HG02588 (cell line): ENCODE results near the gene CARD11.
A peak's percentile ranks its signal among the peaks of the same experiment; 100 is the strongest.

Experiments used
- ATAC-seq: cut with Tn5 transposase; IDR thresholded peaks from one replicate; pipeline ENCODE4 v1.9.1; 2021; ENCODE audit warnings: mild to moderate bottlenecking, moderate library complexity; ENCODE audit not compliant: unreplicated experiment

CARD11 gene

GRCh38 chr7:2984091-2984490 is 59.6 kb downstream of the CARD11 start:
- ATAC-seq, result no peak

DNA sequence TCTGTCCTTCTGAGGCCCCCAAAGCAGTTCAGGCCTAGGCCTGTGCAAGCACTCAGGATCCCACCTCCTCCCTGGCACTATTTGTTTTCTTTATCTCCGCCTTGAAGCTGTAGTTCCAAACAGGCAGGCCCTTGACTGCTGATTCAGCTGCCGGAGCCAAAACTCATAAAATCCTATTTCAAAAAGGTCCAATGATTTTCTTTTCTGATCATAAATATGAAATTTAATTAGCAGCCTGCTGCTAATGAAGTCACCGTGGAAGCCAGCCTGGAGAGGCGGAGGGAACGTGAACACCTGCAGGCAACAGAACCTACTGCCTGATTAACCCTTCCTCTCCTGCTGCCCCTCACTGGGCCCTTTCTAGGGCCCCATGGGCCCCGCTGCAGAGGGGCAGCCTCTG is 60.1 kb downstream of the CARD11 start:
- no peak for ATAC-seq

GRCh38 chr7:2982831-2983230 is 60.8 kb downstream of the CARD11 start:
- no peak for ATAC-seq

- ATAC-seq, result no peak
These were observed 61.3 kb downstream of the CARD11 start for GRCh38 chr7:2982401-2982800.

GRCh38 chr7:2981103-2981480 is 62.6 kb downstream of the CARD11 start:
- no peak for ATAC-seq

DNA sequence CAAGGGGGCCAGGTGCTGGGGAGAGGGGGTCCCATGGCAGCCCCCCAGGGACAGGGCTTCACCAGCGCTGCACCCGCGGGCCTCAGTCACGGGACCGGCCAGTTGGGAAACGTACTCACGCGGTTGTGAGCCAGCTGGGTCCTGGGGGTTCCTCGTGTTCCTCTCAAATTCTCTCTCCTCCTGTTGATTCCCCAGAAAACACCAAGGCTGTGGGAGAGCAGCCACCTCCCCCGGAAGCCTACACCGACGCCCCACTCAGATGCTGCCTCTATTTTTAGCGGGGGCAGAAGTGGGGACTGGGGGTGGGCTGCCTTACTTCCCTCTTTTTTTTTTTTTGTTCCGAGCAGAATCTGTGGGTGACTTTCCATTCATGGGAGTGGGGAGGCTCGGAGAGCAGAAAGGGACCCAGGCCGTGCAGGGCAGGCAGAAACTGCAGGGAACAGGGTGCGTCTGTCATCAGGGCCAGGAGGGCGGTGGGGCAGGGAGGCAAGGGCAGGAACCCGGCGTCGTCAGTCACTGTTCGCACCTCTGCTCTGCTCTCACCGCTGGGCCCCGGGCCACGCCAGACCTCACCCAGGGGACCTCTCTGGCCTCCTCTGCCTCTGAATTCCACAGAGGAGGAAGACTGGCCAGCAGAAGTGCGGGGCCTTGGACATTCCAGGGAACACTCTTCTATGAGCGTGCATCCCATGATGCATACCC is 63.1 kb downstream of the CARD11 start:
- no peak for ATAC-seq

DNA sequence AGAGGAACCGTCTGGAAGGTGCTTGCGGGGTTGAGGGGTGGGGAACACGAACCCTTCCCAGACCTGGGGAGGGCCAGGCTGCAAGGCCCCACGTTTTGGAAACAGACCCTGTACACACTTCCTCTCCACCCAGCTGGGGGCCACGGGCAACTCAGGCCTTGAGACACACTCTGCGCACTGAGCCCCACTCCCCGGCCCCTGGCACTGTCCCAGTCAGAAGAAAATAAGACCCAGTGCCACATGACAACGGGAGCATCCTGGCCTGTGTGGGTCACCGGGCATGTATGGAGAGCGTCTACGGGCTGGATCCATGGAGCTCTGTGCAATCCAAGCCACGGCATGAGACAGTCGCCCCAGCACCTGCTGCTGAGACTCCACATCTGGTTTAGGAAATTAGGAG is 63.7 kb downstream of the CARD11 start:
- ATAC-seq, result no peak

DNA sequence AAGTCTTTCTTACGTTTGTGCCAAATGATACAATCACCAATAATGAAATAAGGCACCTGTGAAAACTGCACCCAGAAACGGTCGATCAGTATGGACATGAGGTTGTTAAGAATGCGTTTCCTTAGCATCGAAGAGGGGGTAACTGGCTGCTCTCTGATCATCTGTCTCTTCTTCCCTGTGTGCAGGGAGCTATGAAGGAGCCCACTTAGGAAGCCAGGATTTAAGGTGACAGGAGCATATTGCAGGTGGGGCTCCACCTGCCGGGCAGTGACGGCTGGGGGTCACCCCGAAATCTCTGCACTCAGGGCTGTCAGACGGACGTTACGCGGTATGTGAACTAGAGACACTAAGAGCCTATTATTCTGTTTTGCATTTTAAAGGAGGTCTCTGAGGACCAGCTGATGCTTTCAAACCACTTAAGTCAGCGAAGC is 64.5 kb downstream of the CARD11 start:
- ATAC-seq, result no peak

- peak; percentile 84 for ATAC-seq
These were observed 65.3 kb downstream of the CARD11 start for GRCh38 chr7:2978408-2978807.

DNA sequence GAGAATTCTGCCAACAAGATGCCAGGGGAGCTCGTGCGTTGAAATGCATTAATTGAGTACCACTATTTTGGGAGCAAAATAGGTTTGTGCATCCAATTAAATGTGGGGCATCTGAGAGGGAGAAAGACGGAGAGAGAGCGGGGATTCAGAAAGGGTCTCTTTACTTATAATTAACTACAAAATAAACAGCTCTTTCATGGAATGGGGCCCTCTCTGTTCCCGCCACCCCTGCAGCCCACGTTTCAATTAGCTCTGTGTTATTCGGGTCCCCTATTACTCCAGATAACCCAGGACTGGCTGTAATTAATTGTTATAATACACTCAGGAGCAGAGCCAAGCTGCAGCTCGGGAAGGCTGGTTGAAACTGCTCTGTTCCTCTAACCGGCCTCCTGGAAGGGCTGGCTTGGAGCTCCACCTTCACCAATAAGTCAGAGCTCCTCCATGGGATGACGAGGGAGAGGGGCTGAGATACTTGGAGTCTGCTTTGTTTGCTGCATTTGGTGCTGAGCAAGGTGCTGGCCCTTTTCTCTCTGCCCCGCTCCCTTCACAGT is 67.8 kb downstream of the CARD11 start:
- no peak for ATAC-seq

GRCh38 chr7:2974093-2974819 is 69.4 kb downstream of the CARD11 start:
- no peak for ATAC-seq

- ATAC-seq, result no peak
These were observed 70.9 kb downstream of the CARD11 start for GRCh38 chr7:2972835-2973161.

DNA sequence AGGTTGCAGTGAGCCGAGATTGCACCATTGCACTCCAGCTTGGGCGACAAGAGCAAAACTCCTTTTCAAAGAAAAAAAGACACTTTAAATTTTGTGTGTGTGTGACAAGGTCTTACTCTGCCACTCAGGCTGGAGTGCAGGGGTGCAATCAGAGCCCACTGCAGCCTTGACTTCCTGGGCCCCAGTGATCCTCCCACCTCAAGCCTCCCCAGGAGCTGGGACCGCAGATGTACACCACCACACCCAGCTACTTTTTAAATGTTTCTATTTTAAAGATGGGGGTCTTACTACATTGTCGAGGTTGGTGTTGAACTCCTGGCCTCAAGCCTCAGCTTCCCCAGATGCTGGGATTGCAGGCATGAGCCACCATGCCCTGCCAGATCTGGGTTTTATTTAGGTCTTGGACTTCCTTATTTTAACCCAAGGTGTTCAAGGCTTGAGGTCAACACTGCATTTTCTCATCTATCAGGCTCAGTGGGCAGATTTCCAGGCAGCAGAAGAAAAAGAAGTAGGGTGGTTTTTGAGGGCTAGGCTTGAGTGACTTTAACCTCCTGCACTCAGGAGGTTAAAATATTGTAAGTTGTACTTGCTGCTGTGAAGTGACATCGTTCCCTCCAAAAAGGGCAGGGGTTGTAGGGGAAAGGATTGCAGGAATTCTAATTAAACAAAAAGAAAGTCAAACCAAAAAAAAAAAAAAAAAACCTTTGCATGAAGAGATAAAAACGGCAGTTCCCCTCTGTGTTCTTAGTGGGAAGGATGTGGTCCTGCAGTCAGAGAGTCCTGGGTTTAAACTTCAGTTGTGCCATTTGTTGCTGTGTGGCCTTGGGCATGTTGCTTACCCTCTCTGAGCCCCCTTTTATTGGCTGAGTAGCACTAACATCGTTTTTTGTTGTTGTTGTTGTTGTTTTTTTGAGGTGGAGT is 71.5 kb downstream of the CARD11 start:
- no peak for ATAC-seq

DNA sequence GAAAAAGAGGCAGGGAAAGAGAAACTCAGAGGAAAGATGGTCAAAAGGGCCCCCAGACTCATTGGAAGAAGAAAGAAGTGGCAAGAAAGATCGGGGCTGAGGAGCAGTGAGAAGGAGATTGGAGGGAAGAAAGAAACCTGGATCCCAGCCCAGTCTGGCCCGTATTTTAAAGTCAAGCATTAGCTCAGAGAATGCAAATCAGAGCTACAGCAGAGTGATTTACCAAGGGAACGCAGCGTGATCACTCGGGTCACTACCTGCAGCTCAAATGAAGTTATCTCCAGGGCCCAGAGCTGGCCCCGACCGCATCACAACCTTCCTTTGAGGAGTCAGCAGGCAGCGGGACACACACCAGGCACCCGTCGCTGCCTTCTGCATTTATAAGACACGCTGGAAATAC is 72.8 kb downstream of the CARD11 start:
- ATAC-seq, result no peak

- ATAC-seq, result no peak
These were observed 73.4 kb downstream of the CARD11 start for GRCh38 chr7:2970307-2970664.

DNA sequence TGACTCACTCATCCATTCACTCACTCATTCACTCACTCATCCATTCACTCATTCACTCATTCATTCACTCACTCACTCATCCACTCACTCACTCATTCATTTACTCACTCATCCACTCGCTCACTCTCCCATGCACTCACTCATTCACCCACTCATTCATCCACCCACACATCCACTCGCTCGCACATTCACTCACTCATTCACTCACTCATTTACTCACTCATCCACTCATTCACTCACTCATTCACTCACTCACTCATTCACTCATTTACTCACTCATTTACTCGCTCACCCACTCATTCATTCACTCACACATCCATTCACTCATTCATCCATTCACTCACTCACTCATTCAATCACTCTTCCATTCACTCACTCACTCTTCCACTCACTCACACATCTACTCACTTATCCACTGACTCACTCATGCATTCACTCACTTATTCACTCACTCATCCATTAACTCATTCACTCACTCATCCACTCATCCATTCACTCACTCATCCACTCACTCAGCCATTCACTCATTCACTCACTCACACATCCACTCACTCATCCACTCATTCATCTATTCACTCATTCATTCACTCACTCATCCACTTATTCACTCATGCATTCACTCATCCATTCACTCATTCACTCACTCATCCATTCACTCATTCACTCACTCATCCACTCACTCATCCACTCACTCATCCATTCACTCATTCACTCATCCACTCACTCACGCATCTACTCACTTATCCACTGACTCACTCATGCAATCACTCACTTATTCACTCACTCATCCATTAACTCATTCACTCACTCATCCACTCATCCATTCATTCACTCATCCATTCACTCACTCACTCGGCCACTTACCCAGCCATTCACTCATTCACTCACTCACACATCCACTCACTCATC is 74.0 kb downstream of the CARD11 start:
- no peak for ATAC-seq

- no peak for ATAC-seq
These were observed 74.9 kb downstream of the CARD11 start for GRCh38 chr7:2968616-2969397.

DNA sequence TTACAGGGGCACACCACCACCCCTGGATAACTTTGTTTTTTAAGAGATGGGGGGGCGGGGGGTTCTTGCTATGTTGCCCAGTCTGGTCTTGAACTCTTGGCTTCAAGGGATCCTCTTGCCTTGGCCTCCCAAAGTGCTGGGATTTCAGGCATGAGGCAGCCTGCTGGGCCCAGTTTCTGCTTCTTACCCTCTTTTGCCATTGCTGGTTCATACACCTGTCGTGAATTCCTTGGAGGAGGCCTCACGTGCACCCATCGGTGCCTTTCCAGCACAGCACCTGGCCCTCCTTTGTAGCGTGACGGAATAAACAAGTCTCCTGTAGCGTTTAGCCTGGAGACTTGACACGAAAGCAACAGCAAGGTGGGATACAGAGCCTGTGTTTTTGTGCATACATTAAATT is 75.5 kb downstream of the CARD11 start:
- no peak for ATAC-seq

DNA sequence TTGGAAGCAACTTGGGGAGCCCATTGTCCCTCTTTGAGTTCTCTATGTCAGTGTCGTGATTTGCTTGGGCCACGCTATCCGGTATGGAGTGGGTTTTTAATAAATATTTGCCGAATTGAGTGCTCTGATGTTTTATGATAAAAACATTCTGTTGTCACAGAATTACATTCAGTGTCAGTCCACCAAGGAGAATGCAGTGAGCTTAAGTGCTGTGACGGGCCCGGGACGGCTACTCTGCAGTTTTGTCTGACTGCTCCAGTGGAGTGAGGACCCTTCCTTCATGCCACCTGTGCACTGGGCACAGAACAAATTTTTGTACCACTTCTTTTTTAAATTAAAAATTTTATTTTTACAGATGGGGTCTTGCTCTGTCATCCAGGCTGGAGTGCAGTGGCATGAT is 76.0 kb downstream of the CARD11 start:
- no peak for ATAC-seq

DNA sequence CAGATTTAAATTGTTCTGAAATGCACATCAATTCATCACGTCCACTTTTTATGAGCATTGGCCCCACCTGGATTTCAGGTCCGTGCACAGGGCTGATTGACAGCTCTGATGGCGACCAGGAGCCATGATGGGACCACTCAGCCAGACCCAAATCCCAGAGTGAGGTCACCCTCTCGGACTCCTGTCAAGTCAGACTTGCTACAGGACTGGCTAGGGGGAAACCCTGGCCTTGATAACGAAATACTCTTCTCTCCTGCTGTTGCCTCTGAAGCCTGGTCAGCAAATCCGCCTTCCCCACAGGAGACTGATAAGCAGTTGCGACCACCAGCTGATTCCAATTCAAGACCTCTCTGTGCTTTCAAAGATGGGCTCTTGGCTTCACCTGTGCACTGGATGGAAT is 76.4 kb downstream of the CARD11 start:
- no peak for ATAC-seq
